ENCODE results near the gene TMEM131.
"Not testable (repeated sequence)": the region's sequence is repeated elsewhere in the genome, so short reads cannot be mapped to it uniquely, and the experiment has no call there.

The TMEM131 gene

DNA sequence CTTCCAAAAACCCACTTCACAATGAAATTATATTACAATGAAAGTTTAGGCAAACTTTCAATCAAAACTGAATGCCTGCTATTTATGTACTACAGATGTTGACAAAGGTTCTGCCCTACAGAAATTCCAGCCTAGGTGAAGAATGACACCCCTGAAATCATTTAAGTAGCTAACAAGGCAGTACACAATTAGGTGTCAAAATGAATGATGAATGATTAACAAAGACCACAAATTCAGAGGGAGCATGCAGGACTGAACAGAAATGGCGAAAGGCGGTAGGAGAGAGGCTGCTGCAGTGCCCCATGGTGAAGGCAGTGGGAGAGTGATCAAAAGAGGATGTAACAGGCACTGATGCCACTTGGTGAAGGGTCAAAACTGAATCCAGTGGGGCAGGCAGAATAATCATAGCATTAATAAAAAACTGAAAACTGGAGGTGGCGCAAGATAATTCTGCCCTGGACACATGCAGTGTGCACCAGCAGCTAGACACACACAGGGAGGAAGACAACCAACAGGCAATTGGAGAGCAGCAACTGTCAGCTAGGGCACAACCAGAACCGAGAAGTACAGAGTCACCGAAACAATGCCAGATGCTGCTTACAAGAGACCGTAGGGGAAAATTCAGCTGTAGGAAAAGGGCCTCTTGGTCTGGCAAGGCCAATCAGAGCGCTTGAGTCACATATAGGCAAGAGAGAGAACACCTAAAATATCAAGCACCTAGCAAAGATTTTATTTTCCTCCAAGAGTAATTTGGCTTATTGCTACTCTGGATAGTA, 4.5 kb downstream of the TMEM131 start:
- no peak for DNase-seq (ENCODE audit: low spot score)

DNA sequence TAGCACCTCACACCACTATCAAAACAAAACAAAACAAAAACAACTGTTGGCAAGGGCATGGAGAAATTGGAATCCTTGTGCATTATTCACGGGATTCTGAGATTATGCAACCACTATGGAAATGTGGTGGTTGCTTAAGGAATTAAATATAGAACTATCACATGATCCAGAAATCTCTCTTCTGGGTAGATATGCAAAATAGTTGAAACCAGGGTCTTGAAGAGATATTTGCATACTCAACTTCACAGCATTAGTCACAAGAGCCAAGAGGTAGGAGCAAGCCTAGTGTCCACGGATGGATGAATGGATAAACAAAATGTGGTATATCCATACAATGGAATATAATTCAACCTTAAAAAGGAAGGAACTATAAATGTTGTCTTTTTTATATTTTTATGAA, 7.0 kb downstream of the TMEM131 start:
- DNase-seq (ENCODE audit: low spot score): no peak

DNA sequence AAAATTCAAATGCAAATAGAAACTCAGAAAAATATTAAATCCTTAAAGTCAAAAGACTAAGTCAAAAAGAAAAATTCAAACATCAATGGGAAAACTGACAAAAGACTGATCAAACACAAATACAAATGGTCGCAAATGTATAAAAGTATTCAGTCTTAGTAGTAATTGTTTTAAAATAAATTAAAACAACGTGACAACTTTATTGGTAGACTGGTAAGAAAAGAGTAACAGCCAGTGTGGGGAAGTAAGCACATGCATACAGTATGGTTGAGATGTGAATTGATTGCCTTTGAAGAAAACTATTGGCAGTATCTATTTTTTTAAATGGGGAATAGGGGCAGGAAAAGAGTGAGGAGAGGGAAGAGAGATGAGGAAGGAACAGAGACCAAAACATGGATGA, 9.8 kb downstream of the TMEM131 start:
- DNase-seq (ENCODE audit: low spot score): no peak

DNA sequence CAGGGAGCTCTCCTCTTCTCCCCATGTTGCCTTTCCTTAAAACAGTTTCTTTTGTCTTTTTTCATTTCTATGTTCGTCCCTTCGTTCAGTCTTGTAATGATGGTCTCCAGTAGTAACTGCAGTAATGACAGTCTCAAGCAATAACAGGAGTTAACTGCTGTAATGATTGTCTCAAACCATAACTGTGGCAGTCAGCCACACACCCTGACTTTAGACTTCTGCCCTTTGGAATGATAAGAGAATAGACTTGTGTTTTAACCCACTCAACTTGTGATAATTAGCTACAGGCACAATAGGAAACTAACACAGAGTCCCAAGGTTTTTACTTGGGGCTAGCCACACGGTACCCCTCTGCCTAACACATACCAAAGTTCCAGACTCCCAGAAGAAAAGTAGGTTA, 12.1 kb downstream of the TMEM131 start:
- no peak for DNase-seq (ENCODE audit: low spot score)

DNA sequence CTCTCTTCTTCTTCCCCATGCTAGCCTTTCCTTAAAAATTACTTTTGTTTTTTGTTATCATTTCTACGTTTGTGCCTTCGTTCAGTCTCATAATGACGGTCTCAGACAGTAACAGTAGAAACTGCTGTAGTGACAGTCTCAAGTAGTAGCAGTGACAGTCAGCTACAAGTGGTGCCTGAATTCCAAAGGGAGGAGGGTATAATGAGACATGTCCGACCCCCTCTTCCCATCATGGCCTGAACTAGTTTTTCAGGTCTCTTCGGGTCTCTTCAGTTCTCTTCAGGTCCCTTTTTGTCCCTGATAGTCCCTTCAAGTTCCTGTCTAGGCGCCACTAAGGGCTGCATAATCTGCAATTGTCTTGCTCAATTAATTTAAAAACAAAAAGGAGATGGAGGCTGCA, 12.6 kb downstream of the TMEM131 start:
- no peak for DNase-seq (ENCODE audit: low spot score)

DNA sequence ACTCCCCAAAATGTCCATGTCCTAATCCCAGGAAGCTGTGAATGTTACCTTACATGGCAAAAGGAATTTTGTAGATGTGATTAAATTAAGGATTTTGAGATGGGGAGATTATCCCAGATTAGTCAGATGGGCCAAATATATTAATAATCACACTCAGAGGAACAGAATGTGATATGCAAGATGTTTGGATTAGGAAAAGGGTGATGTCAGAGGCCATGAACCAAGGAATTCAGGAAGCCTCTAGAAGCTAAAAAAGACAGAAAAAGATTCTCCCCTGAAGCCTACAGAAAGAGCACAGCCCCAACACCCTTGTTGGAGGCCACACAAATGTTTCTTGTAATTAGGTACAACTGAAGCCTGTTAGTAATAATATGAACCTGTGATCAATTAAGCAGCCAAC, 13.1 kb downstream of the TMEM131 start:
- no peak for DNase-seq (ENCODE audit: low spot score)

DNA sequence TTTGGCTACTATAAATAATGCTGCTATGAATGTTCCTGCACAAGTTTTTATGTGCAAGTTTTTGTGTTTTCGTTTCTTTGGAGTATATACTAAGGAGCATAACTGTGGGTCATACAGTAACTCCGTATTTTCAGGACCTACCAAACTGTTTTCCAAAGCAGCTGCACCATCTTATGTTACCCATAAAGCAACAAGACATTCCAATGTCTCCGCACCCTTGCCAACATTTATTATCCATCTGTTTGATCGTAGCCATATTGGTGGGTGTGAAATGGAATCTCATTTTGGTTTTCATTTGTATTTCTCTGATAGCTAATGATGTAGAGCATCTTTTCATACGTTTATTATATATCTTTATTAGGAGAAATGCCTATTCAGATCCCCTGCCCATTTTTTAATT, 13.8 kb downstream of the TMEM131 start:
- no peak for DNase-seq (ENCODE audit: low spot score)

DNA sequence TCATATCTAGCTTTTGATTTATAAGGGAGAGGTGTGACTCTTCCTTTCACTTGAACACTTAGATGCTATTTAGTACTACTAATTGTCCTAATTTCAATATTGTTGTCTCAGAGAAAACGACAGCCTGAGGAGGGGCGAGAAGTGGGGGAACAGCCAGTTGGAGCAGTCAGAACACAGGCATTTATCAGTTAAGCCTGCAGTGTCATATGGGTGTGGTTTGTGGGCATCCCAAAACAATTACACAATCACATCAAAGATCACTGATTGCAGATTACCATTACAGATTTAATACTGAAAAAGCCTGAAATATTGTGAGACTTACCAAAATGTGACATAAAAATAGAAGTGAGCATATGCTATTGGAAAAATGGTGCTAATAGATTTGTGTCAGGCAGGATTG, 15.8 kb downstream of the TMEM131 start:
- no peak for DNase-seq (ENCODE audit: low spot score)

DNA sequence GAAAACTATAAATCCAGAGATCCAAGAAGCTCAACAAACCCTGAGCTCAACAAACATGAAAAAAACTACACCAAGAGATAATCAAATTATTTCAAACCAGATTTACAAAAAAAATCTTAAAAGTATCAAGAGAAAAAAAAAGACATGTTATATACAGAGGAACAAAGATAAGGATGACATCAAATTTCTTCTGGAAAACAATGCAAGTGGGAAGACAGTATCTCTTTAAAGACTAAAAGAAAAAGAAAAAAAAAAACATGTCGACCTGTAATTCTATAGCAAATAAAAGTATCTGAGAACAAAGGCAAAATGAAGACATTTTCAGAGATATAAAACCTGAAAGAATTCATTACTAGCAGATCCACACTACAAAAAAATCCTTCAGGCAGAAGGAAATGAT, 21.3 kb downstream of the TMEM131 start:
- no peak for DNase-seq (ENCODE audit: low spot score)

DNA sequence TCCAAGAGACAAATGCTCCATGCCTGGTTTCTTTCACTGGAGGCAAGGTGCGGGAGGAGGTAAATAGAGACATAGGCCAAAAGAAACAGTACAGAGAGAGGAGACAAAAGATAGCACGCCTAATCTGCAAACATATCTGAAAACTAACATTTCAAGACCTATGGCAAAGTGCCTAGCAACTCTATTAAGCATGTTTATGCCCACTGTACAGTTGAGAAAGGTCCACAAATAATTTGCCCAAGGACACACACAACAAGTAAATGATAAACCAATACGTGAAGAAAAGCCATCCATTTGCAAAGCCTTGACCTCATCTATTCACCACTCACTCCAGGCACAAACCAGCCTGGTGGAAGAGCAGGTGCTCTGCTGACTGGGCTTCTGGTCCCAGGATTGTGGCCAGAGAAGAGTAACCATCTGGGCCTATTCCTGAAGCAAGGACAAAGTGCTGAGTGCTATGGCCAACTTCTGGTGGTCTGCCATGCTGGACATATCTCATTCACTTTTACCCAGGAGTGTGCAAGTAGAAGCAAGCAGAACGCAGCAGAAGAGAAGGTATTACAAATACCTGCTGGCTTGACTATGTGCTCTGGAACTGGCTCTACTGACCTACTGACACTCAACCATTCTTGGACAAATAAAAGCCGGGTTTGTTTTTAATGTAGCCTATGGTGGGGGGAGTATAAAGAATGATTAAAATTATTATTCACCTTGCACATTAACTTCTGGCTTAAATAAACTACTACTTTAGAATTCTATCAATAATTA, 25.3 kb downstream of the TMEM131 start:
- DNase-seq (ENCODE audit: low spot score): no peak

DNA sequence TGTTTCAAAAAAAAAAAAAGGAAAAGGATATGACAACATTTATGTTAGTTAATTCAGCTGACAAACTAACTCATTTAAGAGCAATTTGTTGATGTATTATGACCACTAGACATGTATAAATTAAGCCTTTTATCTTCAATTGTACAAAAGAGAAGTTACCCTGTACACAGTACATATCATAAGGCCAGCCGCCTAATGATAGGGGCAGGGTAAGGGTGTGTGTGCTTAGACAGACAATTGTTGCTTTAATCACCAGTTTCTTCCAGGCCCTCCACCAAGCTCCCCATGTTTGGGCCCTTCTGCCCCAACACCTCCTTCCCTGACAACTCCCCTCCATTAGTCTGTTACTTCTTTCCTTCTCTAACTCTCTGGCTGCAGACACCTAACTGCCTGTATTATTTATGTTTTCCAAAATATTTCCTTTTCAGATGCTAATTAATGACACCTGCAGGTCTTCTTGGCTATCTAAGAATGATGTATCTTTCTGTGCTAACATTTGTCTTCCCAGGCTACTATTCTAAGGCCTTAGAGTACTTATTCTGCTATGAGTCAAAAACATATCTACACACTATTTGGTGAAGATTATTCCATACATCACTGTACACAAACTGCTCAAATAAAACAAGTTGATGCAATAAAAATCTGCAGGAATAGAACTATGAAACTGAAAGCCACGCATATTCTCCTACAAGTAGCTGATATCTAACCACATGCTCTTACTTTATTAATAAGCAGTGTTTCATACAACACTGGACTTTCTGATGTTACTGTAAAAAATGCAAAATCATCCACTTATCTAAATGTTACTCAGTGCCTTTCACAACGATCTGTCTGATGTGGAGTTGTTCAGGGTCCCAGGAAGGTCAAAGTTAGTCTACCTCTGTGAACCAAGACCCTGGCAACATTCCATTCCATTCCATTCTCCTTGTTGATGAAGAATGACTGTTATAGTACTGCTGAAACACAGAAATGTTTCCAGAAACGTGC, 26.4 kb downstream of the TMEM131 start:
- no peak for DNase-seq (ENCODE audit: low spot score)

DNA sequence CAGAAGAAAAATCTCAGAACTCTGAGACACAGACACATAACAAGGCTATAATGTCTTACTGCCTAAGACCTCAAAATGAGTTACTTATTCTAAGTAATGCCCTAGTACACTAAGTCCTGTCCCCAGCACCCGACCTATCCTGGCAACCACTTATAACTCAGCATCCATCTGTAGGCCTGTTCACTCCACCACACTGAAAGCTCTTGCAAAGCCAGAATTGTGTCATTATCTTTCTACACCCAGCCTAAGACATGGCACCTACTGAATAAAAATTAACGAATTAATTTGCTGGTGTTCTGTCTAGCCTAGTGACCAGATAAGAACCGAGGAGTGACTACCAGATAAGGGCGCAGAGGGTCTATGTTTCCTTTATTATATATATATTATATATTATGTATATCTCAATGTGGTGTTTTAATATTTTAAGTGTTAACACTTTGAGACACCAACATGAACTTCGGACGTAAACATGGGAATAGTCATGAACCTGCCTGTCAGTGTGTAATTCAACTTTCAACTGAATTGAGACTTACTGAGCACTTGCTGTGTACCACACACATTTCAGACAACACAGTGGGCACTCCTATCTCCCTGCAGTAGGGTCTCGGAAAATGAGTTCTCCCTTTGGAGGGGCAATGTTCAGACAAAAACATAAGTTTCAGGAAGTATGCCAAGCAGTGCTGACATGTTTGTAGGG, 27.7 kb downstream of the TMEM131 start:
- DNase-seq (ENCODE audit: low spot score): no peak

DNA sequence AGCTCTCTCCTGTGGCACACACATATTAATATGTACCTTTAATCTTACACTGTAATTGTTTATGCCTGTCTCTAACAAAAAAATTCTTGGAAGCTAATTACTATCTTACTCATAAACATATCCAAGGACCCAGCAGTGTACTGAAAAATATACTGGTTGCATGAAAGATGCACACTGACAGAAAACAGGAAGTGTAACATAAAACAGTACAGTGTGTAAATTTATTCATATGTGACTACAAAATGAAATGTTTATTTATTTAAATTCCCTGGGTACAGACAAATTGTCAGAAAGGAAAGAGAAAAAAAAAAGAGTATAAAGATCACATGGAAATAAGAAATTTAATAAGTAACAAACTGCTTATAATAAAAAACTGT, 28.5 kb downstream of the TMEM131 start:
- DNase-seq (ENCODE audit: low spot score): no peak

DNA sequence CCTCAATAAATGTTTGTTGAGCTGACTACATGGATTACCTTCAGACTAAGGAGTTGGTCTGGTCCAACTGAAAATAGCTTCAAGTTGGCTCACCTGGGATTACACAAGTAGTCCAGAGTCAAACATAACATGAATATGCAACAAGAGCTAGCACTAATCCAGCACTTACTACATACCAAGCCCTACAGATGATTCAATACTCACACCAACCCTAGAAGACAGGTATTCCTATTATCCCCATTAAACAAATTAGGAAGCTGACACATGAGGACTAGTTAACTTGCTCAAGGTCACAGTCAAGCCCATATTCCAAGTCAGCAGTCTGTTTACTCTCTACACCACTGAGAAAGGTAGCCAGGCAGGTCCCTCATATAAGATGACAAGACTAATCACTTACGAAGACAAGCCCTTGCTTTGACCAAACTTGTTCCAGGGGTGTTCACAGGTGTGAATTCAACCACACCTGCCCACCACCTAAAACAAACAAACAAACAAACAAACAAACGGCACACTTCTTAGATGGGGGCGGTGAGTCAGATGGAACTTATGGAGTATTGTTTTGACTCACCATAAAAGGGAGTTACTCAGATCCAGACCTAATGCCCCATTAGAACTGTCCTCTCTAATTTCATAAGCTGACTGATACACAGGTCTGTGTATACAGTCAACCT, 29.1 kb downstream of the TMEM131 start:
- DNase-seq (ENCODE audit: low spot score): no peak

DNA sequence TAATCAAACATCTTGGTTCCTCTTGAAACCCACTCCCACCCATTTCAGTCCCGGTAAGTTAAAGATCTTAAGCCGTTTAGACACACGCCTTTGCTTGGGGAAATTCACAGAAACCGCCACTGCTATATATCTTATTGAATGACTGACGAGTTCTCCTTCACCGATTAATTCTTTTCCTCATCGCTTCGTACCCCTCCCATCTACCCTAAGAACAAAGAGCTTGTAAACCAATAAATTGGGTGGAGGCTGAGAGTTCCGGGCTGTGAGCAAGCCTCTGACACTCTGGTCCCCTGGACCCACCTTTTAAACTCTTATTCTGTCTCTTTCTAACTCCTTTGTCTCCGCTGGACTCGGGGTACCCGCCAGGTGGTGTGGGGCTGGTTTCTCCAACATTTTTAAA, 30.6 kb downstream of the TMEM131 start:
- DNase-seq (ENCODE audit: low spot score): no peak

DNA sequence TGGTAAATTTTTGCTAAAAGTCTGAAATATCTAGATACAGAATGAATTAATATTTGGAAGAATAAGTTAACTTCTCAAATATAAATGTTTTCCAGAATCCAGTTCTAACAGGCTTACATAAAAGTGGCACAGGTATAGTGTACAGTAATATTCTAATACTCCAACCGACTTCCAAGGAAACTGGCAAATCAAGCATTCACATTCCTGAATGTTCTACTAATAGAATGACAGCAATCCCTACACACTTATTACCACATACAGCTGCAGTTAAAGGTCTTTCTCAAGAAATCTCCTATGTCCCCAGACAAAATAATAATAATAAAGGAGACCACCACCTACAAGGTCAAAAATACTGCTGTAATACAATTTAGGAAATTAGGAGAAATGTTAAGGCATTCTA, 31.9 kb downstream of the TMEM131 start:
- DNase-seq (ENCODE audit: low spot score): no peak

DNA sequence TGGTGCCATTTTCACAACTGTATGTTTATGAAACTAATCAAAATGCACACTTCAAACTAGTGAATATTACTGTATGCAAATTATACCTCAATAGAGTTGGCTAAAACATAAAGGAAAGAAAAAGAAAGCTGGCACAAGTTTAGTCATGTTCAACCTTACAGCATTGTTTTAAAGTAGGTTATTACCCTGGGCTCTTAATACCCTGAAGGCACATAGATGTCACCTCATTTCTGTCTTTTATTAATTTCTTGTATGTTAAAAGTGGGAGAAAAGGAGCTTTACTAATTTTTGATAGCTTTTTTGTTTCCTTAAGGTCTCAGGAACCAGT, 32.7 kb downstream of the TMEM131 start:
- no peak for DNase-seq (ENCODE audit: low spot score)

DNA sequence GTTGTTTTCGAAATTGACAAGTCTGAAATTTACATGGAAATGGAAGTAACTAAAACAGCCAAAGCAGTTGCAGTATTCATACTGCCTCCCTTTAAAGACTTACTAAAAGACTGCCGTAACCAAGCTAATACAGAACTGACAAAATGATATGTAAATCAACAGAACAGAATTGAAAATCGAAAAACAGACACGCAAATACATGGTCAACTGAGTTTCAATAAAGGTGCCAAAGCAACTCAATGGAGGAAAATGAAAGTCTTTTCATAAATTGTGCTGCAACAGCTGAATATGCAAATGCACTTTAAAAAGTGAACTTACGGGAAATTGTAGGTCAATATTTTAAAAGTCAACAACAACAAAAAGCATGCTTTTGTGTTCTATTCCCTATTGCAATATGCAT, 34.2 kb downstream of the TMEM131 start:
- no peak for DNase-seq (ENCODE audit: low spot score)

DNA sequence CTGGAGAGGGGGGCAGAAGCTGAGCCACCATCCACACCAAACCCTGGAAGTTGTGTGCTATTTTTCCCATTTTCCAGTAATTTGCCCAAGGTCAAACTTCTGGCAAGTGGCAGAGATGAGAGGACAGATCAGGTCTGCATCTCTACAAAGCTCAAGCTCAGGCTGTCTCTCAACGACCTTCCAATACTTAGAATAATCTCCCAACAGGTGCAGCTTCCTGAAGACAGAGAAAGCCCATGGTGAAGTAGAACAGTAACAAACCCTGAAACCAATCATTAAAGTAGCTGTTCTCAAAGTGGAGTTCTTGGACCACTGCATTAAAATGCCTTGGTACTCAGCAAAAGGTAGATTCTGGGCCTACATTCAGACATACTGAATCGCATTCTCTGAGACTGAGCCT, 37.6 kb downstream of the TMEM131 start:
- no peak for DNase-seq (ENCODE audit: low spot score)

DNA sequence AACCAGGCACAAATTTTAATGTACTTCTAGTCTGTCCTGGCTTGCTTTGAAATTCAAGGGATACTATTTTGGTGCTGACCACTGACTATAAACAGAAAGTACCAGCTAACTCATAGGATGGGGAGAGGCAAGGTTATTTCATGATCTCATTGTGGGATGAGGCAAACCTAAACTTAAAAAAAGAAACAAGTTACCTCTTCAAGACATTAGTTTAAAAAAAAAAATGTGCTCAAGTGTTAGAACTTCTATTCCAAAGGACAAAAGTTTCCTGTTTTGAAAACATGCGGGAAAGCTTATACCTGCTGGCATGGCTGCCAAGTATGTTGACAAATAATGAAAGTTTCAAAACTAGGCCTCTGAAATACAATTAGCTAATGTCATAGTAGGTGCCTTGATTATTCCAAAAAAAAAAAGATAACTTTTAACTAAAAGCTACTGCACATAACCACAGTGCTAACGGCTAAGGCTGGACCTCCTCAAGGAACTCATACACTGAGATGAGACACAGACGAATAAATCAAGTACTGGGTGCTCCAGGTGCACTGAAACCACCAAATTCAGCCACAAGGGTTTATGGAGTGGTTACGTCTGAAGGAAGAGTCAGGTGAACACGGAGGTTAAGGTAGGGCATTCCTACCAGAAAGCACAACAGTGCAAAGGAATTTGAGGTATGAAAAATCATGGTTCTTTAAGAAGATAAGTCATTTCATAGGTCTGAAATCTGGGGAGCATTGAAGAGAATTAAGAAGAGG, 38.1 kb downstream of the TMEM131 start:
- no peak for DNase-seq (ENCODE audit: low spot score)

DNA sequence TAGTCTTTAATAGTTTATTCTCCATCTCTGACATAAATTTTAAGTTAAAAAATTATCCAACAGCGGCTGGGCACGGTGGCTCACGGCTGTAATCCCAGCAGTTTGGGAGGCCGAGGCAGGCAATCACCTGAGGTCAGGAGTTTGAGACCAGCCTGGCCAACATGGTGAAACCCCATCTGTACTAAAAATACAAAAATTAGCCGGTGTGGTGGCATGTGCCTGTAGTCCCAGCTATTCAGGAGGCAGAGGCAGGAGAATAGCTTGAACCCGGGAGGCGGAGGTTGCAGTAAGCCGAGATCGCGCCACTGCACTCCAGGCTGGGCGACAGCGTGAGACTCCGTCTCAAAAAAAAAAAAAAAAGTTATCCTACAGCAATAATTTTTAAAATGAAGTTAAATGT, 39.0 kb downstream of the TMEM131 start:
- DNase-seq (ENCODE audit: low spot score): not testable (repeated sequence)
